ENCODE data around the gene PRPF4.

The PRPF4 gene

GRCh38 chr9:113315231-113315630 is 39.8 kb downstream of the PRPF4 start:
- peak in 1 of 2 donors; percentile 40 for DNase-seq

GRCh38 chr9:113316030-113316429 is 40.6 kb downstream of the PRPF4 start:
- DNase-seq, result no peak

- DNase-seq, result no peak
These were observed 42.3 kb downstream of the PRPF4 start for GRCh38 chr9:113317777-113318176.

GRCh38 chr9:113319054-113319453 is 43.6 kb downstream of the PRPF4 start:
- DNase-seq, result no peak

GRCh38 chr9:113320051-113320450 is 44.6 kb downstream of the PRPF4 start:
- DNase-seq, result no peak

GRCh38 chr9:113322671-113323070 is 47.2 kb downstream of the PRPF4 start:
- no peak for DNase-seq

GRCh38 chr9:113326230-113326629 is 50.8 kb downstream of the PRPF4 start:
- no peak for DNase-seq

GRCh38 chr9:113328045-113328782 is 52.8 kb downstream of the PRPF4 start:
- no peak for DNase-seq

- no peak for DNase-seq
These were observed 56.3 kb downstream of the PRPF4 start for GRCh38 chr9:113331780-113332179.

- no peak for DNase-seq
These were observed 62.3 kb downstream of the PRPF4 start for GRCh38 chr9:113337714-113338113.

GRCh38 chr9:113340011-113340699 is 64.7 kb downstream of the PRPF4 start, which contains the start of gene WDR31:
Gene WDR31, minus strand, starts transcription at chr9:113340275. Its CDS starts 8,253 bp downstream, at chr9:113332022.
- DNase-seq, result peak; percentile 81 to 87

GRCh38 chr9:113341712-113342410 is 66.4 kb downstream of the PRPF4 start:
- DNase-seq, result no peak

Measured in inflammatory macrophage (primary cell).